ENCODE results near the gene SNAP23. TPM values are rescaled to one million over a fixed set of nuclear protein-coding genes. Genes with fewer than 3 reads are reported as not detected.
A peak's percentile ranks its signal among the peaks of the same experiment; 100 is the strongest.

SNAP23 gene
- total RNA-seq, 1 experiment from 2014 or later = 68.3 TPM

GRCh38 chr15:42575188-42576039 lies 80.0 kb downstream of the SNAP23 start, which contains the start of gene STARD9 (continued):
- TF ChIP-seq, protein P1, sequence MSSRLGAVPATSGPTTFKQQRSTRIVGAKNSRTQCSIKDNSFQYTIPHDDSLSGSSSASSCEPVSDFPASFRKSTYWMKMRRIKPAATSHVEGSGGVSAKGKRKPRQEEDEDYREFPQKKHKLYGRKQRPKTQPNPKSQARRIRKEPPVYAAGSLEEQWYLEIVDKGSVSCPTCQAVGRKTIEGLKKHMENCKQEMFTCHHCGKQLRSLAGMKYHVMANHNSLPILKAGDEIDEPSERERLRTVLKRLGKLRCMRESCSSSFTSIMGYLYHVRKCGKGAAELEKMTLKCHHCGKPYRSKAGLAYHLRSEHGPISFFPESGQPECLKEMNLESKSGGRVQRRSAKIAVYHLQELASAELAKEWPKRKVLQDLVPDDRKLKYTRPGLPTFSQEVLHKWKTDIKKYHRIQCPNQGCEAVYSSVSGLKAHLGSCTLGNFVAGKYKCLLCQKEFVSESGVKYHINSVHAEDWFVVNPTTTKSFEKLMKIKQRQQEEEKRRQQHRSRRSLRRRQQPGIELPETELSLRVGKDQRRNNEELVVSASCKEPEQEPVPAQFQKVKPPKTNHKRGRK (CRISPR knock-in tag; IDR thresholded peaks at IDR 0.05; ENCODE audit: borderline replicate concordance) = no peak
- TF ChIP-seq EMX1 (CRISPR knock-in tag; IDR thresholded peaks at IDR 0.05) (no peak), ZNF416 (CRISPR knock-in tag; IDR thresholded peaks at IDR 0.05) (no peak), CBFB (CRISPR knock-in tag; IDR thresholded peaks at IDR 0.05; ENCODE audit: low read depth) (no peak), MYBL2 (CRISPR knock-in tag; IDR thresholded peaks at IDR 0.05) (no peak), PRDM15 (CRISPR knock-in tag; IDR thresholded peaks at IDR 0.05) (no peak), ATF1 (CRISPR knock-in tag; IDR thresholded peaks at IDR 0.05) (no peak), ERG (CRISPR knock-in tag; IDR thresholded peaks at IDR 0.05) (no peak), HMGXB4 (CRISPR knock-in tag; IDR thresholded peaks at IDR 0.05) (peak; percentile 39; the same call in 1 of the 2 replicates), FOXK1 (CRISPR knock-in tag; IDR thresholded peaks at IDR 0.05) (peak; percentile 83; the same call in 1 of the 2 replicates), GABPB1 (CRISPR knock-in tag; IDR thresholded peaks at IDR 0.05) (no peak; the same call in 1 of the 2 replicates), ELF4 (CRISPR knock-in tag; IDR thresholded peaks at IDR 0.05; ENCODE audit: low read depth) (0 out of 2 replicates have a peak, but pooled peaks have one; percentile 14), NFE2L1 (CRISPR knock-in tag; IDR thresholded peaks at IDR 0.05) (no peak; the same call in 1 of the 2 replicates), ZNF121 (CRISPR knock-in tag; IDR thresholded peaks at IDR 0.05) (peak; percentile 36; the same call in 1 of the 2 replicates), NFYB (CRISPR knock-in tag; conservative IDR thresholded peaks at IDR 0.05; ENCODE audit: low read depth) (no peak; the same call in 1 of the 2 replicates), FOXP1 (CRISPR knock-in tag; IDR thresholded peaks at IDR 0.05; ENCODE audit: borderline replicate concordance) (peak; percentile 82), CREM (CRISPR knock-in tag; IDR thresholded peaks at IDR 0.05) (no peak), E2F1 (CRISPR knock-in tag; IDR thresholded peaks at IDR 0.05) (no peak; the same call in 1 of the 2 replicates)
- TF ChIP-seq, protein P2, sequence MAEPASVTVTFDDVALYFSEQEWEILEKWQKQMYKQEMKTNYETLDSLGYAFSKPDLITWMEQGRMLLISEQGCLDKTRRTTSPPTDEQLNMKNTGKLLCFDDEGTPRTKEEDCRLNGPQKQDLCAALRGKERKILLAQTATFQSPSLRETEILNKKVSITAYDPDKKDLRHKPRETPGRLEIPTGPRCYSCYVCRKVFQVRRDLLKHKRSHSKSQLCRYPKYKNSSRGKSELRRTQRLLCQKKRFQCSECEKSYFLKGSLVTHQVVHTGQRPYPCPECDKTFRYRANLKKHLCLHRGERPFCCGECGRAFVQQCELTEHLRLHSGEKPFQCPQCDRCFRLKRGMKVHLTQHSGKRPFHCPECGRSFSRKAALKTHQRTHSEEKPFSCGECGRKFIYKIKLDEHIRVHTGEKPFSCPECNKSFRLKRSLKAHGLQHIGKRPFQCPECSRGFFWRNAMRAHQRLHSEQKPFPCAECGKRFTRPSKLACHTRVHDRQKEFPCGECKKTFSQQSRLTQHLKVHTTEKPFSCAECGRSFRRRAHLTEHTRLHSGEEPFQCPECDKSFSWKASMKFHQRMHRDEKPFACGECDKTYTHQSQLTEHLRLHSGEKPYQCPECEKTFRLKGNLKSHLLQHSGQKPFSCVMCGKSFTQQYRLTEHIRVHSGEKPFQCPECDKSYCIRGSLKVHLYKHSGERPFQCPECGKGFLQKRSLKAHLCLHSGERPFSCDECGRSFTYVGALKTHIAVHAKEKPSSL (CRISPR knock-in tag; conservative IDR thresholded peaks at IDR 0.05) = no peak
- TF ChIP-seq, protein P3, sequence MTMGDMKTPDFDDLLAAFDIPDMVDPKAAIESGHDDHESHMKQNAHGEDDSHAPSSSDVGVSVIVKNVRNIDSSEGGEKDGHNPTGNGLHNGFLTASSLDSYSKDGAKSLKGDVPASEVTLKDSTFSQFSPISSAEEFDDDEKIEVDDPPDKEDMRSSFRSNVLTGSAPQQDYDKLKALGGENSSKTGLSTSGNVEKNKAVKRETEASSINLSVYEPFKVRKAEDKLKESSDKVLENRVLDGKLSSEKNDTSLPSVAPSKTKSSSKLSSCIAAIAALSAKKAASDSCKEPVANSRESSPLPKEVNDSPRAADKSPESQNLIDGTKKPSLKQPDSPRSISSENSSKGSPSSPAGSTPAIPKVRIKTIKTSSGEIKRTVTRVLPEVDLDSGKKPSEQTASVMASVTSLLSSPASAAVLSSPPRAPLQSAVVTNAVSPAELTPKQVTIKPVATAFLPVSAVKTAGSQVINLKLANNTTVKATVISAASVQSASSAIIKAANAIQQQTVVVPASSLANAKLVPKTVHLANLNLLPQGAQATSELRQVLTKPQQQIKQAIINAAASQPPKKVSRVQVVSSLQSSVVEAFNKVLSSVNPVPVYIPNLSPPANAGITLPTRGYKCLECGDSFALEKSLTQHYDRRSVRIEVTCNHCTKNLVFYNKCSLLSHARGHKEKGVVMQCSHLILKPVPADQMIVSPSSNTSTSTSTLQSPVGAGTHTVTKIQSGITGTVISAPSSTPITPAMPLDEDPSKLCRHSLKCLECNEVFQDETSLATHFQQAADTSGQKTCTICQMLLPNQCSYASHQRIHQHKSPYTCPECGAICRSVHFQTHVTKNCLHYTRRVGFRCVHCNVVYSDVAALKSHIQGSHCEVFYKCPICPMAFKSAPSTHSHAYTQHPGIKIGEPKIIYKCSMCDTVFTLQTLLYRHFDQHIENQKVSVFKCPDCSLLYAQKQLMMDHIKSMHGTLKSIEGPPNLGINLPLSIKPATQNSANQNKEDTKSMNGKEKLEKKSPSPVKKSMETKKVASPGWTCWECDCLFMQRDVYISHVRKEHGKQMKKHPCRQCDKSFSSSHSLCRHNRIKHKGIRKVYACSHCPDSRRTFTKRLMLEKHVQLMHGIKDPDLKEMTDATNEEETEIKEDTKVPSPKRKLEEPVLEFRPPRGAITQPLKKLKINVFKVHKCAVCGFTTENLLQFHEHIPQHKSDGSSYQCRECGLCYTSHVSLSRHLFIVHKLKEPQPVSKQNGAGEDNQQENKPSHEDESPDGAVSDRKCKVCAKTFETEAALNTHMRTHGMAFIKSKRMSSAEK (CRISPR knock-in tag; IDR thresholded peaks at IDR 0.05; ENCODE audit: borderline replicate concordance) = no peak
- TF ChIP-seq, protein P4, sequence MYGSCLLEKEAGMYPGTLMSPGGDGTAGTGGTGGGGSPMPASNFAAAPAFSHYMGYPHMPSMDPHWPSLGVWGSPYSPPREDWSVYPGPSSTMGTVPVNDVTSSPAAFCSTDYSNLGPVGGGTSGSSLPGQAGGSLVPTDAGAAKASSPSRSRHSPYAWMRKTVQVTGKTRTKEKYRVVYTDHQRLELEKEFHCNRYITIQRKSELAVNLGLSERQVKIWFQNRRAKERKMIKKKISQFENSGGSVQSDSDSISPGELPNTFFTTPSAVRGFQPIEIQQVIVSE (CRISPR knock-in tag; IDR thresholded peaks at IDR 0.05; ENCODE audit: borderline replicate concordance) = no peak
